Right lobe of liver (tissue), 4 donors: ENCODE data around the gene IPO11.

Source experiments
- POLR2A ChIP-seq: fragments of 450-650 bp; IDR thresholded peaks from one replicate; pipeline ENCODE4 v1.6.1; 2017; ENCODE audit warnings: antibody characterized with exemption, mild to moderate bottlenecking
- TF ChIP-seq, protein P1 (sequence below), 4 donors: fragments of 200-600 bp in 3 of 4; fragments of 450-650 bp in 1 of 4; IDR thresholded peaks; one replicate each; pipeline versions ENCODE4 v1.5.1 to v1.8.0; 2016 to 2022; ENCODE audit warnings: antibody characterized with exemption in 4 of 4, mild to moderate bottlenecking in 2 of 4
- donor health status: DM: no; HTN: no; CAD: no.
- donor health status: DM: no; HTN: no; CAD: no.
- donor health status: DM: no; HTN: yes; CAD: no.

DNA sequence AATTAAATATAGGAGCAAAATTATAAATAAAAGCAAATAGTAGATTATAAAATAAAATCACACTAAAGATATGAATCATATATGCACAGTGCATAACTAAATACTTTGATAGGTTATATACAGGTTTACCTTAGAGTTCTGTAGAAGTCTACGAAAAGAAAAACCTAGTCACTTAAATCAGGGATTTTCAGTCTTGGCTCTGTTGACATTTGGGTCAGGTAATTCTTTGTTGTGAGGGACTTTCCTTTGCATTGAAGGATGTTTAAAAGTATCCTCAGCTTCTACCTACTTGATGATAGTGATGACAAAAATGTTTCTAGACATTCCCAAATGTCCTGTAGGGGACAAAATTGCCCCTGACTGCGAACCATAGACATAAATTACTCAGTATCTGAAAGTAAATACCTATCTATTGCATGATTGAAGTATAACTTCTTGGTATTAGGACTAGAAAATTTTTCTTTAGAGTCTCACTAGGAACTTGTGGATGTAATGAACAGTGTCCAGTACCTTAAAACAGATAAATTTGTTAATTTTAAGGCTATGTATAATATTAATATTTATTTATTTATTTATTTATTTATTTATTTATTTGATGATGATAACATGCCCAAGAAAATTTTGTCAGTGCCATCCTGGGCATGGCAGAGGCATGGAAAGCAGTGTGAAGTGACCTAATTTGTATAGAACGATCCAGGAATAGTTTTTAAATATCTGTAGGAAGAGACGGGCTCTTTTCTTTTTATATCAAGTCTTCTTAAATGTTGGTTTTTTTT lies 122.1 kb downstream of the IPO11 start:
- TF ChIP-seq POLR2A = no peak
- TF ChIP-seq, protein P1, sequence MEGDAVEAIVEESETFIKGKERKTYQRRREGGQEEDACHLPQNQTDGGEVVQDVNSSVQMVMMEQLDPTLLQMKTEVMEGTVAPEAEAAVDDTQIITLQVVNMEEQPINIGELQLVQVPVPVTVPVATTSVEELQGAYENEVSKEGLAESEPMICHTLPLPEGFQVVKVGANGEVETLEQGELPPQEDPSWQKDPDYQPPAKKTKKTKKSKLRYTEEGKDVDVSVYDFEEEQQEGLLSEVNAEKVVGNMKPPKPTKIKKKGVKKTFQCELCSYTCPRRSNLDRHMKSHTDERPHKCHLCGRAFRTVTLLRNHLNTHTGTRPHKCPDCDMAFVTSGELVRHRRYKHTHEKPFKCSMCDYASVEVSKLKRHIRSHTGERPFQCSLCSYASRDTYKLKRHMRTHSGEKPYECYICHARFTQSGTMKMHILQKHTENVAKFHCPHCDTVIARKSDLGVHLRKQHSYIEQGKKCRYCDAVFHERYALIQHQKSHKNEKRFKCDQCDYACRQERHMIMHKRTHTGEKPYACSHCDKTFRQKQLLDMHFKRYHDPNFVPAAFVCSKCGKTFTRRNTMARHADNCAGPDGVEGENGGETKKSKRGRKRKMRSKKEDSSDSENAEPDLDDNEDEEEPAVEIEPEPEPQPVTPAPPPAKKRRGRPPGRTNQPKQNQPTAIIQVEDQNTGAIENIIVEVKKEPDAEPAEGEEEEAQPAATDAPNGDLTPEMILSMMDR (IDR thresholded peaks at IDR 0.05) = no peak
